GM19099 (cell line): Measurements from ENCODE around the gene PARP14.

Experiments used
- POLR2A ChIP-seq: IDR thresholded peaks from 3 replicates; pipeline ENCODE4 v1.6.1; 2011; ENCODE audit warnings: low read depth; ENCODE audit not compliant: insufficient read length; ENCODE audit errors: extremely low read depth

The PARP14 gene

DNA sequence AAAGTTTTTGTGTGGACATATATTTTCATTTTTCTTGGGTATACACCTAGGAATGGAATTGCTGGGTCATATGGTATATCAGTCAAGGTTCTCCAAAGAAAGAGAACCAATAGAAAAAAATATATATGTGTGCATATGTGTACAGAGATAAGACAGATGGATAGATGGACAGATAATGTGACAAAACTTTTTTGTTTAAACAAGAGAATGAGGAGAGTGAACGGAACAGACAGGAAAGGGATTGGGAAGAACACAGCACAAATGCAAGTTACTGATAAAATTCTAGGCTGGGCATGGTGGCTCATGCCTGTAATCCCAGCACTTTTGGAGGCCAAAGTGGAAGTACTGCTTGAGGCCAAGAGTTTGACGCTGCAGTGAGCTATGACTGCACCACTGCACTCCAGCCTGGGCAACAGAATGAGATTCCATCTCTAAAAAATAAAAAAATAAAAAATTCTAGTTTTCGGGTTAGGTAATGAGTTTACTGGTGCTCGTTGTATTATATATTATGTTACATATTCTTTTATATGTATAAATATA lies 63.0 kb downstream of the PARP14 start:
- no peak for TF ChIP-seq POLR2A

DNA sequence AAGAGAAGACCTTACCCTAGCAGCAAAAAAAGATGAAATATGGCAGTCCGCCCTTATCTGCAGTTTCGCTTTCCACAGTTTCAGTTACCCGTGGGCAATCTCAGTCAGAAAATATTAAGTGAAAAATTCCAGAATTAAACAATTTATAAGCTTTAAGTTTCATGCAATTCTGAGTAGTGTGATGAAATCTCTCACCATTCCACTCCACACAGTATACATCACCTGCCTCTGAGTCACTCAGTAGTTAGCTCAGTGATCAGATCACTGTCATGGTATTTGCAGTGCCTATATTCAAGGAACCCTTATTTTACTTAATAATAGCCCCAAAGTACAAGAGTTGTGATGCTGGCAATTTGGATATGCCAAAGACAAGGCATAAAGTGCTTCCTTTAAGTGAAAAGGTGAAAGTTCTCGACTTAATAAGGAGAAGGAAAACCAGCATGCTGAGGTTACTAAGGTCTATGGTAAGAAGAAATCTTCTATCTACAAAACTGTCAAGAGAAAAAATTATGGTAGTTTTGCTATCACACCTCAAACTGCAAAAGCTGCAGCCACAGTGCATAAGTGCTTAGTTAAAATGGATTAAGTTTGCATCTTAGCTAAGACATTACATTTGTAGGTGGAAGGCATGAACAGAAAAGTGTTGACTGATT lies 64.9 kb downstream of the PARP14 start:
- no peak for TF ChIP-seq POLR2A

DNA sequence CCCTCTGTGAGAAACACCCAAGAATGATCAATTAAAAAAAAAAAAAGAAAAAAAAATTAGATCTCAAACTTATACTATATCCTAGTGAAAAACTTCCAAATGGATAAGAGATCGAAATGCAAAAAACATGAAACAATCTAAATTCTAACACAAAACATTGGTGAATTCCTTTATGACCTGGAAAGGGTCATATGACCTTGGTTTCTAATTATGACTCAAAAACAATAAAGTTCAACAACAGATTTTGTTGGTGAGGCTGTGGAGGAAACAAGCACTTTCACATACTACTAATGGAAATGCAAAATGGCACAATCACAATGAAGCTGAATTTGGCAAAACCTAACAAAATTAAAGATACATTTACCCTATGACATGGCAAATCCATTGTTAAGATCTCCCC lies 67.7 kb downstream of the PARP14 start:
- TF ChIP-seq POLR2A, result no peak

DNA sequence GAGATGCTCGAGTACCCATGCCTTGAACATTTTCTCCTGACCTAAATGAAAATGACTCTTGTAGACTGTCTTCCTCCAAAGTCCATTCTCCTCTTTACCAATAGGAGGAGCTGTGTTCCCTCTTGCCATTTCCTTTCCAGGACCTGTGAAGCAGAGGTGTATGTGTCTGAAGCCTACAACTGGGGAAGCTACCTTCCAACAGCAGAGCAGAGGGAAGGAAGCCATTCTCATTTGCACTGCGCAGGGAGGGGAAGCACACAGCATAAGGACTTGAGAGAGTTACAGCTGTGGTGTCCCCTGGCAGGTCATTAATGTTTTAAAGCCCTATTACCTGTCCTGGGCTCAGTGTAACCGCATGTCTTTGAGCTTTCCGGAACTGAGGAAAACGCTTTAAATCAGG lies 74.3 kb downstream of the PARP14 start:
- no peak for TF ChIP-seq POLR2A

- no peak for TF ChIP-seq POLR2A
Measured at GRCh38 chr3:122755491-122755890, 74.9 kb downstream of the PARP14 start.

DNA sequence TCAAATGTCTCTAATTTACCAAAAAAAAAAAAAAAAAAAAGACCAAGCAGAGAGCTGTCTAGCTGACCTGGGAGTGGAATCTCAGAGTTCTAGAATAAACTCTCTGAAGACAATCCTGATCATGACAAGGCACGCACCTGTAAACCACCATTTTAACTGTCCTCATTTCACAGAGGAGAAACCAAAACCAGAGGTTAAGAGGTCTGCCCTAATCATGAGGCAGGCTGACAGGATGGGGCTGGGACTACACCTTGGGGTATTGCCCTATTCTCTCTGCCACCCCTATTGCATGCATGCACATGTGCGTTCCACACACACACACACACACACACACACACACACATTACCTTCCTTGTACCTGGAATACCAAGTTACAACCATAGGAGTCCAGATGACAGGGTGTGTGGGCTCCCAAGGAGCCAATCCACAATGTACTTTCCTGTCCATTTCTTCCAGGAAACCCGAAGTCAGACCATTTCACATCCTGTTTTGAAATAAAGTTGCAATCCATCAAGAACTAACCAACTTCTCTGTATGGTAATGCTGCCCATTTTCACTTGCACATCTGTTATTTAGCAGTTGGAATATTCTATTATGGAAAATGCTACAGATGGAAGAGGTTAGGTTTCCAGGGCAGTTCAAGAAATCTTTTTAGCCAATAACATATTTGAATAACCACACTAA lies 78.4 kb downstream of the PARP14 start:
- TF ChIP-seq POLR2A, result no peak

DNA sequence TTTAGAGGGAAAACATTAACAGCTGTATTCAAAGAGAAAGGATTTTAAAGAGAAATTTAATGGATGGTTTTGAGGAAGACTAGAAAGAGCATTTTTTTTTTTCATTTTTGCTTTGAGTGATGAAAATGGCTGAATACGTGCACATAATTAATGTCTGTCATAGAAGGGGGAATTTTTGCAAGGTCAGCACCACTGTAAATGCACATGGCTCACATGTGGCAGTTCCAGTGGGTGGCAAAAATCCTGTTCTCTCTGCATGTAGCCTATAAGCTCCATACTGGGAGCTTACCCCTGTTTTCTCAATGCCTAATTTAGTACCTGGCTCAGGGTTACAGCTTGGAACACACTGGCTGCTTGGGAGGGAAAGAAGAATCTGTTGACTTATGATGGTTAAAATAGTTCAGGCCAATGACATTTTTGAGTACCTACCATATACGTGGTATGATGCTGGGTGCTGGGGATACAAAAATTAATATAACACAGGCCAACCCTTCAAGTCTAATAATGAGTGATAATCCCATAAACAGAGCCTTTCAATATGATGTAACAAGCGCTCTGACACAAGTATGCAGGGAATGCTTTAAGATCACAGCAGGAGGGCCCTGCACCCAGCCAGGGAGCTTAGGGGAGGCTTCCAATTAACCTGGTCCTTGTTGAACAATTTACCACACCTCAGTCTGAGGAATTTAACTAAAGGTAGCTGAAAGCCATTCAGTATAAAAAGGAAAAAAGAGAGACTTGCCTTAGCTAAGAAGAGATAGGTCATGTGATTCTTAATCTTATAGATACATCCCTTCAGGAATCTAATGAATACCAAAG lies 80.0 kb downstream of the PARP14 start:
- TF ChIP-seq POLR2A, result no peak

- no peak for TF ChIP-seq POLR2A
Measured at GRCh38 chr3:122766430-122766829, 85.8 kb downstream of the PARP14 start.

DNA sequence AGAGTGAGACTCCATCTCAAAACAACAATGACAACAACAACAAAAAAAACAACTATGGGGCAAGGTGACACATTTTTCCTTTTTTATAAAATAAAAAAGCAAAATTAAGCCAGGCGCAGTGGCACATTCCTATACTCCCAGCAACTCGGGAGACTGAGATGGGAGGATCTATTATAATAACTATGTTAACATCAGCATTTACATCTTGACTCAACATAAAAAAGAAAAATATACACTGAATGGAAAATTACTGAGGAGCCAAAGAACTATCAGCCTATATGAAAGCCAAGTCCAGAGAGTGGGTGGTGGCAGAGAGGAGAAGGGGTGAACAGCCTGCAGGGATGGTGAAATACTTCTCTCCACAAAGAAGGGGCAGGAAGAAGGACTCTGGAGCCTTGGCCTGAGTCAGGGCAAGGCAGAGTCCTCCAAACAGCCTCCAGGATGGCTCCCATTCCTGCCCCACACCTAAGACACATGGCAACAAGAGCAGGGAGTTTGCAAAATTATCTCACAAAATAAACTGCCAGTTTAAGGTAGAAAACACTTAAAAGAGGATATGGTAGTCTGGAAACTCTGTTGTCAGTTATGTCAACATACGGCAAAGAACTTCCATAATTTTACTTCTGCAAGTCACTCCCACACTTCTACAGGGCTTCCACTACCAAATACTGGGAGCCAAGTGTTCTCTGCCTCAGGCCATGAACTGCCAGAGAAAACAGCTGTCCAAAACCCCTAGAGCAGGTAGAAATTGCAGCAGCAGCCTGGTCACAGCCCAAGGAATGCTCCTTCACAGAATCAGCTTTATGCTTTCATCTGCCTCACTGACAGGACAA lies 87.1 kb downstream of the PARP14 start:
- TF ChIP-seq POLR2A, result no peak

- TF ChIP-seq POLR2A, result no peak
Measured at GRCh38 chr3:122770521-122771202, 90.0 kb downstream of the PARP14 start.

GRCh38 chr3:122772827-122773226 lies 92.2 kb downstream of the PARP14 start:
- no peak for TF ChIP-seq POLR2A

DNA sequence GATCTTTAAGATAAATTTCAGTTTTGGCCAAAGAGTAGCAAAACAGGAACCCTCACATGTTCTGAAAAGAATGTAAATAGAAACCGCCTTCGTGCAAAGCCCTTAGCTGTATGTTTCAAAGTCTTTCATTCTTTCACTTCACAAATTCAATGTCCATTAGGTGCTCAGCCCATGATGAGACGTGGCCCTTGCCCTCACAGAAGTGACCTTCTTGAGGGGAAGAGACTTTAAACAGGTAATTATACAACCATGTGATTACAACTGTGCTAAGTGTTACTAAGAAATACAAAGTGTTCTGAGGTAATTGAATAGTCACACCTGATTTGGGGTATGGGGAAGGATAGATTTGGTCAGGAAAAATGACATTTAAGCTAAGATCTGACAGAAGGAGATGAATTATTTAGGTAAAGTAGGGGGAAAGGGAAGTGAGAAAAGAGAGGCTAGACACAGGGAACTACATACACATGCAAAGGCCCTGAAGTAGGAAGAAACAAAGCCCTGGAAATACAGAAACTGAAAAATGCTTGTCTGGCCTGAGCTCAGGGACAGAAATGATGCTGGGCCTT lies 93.4 kb downstream of the PARP14 start:
- TF ChIP-seq POLR2A, result no peak

DNA sequence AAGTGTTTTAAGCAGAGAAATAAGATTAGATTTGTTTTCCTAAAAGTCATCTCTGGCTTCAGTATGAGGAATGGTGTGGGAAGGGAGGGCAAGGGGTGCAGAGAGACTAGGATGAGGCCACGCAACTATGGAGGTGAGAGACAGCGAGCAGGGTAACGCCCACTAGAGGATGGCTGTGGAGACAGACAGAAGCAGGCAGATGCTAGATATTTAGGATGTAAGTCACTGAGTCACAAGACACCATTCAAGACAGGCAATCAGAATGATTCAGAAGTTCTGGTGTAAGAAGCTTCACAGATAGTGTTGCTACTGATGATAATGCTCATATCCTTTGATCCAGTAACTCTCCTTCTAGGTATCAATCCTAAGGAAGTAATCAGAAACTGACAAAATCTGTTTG lies 93.9 kb downstream of the PARP14 start:
- no peak for TF ChIP-seq POLR2A
